NCI-H1417 (cell line): ENCODE data around the gene NAPEPLD.
"Not testable (repeated sequence)": the region's sequence is repeated elsewhere in the genome, so short reads cannot be mapped to it uniquely, and the experiment has no call there.

Experiments used
- DNase-seq, 3 experiments: peaks; one replicate each; lab custom pipeline; 2025; lab: John Stamatoyannopoulos, UW

The NAPEPLD gene

DNA sequence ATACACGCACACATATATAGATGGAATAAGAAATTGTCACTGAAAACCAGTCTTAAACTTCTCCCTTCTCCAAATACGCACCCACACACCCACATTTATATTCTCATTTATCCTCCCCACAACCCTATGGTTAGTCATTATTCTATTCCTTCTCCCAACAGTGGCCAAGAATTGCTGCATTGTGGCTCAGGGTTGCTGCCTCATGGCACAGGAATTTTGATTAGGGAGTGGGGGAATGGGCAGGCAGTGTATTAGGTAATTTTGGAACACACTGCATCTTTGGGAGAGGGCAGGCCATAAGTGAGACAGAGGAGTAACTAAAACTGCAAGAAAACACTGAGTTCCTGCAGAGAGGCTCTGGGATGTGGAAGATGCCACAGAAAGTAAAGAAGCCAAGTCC lies 35.7 kb downstream of the NAPEPLD start:
- no peak for DNase-seq

DNA sequence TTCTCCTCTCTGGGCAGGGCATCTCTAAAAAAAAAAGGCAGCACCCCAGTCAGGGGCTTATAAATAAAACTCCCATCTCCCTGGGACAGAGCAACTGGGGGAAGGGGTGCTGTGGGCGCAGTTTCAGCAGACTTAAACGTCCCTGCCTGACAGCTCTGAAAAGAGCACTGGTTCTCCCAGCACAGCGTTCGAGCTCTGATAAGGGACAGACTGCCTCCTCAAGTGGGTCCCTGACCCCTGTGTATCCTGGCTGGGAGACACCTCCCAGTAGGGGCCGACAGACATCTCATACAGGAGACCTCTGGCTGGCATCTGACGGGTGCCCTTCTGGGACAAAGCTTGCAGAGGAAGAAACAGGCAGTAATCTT lies 42.2 kb downstream of the NAPEPLD start:
- not testable (repeated sequence) for DNase-seq

DNA sequence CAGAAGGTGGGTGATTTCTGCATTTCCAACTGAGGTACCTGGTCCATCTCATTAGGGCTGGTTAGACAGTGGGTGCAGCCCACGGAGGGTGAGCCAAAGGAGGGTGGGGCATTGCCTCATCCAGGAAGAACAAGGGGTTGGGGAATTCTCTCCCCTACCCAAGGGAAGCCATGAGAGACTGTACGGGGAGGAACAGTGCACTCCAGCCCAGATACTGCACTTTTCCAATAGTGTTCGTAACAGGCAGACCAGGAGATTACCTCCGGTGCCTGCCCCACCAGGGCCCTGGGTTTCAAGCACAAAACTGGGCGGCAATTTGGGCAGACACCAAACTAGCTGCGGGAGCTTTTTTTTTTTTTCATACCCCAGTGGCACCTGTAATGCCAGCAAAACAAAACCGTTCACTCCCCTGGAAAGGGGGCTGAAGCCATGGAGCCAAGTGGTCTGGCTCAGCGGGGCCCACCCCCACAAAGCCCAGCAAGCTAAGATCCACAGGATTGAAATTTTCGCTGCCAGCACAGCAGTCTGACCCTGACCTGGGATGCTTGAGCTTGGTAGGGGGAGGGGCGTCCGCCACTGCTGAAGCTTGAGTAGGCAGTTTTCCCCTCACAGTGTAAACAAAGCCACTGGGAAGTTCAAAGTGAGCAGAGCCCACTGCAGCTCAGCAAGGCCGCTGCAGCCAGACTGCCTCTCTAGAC lies 42.7 kb downstream of the NAPEPLD start:
- peak in 2 of 3 experiments; percentile 29 to 71 for DNase-seq

DNA sequence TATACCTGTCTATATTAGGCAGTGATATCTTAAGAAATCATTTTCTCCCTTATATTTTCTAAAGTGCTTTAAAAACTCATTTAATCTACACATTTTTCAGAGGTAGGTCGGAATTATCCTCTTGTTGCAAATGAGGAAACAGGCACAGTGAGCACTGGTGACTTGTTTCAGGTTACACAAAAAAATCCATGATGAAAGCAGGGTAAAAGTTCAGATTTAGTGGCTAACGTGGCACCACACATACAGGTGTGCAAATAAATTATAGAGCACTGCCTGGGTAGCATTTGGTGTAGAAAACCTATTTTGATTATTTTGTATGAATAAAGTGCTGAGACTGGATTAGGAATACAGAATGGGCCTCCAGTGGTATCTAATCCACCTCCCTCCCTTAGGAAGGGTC lies 47.4 kb downstream of the NAPEPLD start:
- no peak for DNase-seq

DNA sequence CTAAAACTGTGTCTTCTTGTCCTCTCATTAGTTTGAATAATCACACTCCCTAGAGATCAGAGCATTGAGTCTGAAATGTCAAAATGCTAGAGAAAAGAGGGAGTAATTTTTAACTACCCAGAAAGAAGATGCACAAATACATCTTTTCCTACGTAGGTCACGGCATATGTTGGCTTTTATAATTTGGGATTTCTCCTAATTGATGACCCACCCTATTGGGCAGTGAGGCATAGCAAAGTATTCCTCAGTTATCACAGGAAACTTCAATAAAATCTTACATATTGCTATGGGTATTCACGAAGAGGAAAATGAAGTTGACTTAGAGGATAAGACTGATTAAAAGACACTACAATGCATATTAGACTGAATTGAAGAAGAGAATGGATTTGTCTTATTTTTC lies 48.6 kb downstream of the NAPEPLD start:
- DNase-seq: no peak

DNA sequence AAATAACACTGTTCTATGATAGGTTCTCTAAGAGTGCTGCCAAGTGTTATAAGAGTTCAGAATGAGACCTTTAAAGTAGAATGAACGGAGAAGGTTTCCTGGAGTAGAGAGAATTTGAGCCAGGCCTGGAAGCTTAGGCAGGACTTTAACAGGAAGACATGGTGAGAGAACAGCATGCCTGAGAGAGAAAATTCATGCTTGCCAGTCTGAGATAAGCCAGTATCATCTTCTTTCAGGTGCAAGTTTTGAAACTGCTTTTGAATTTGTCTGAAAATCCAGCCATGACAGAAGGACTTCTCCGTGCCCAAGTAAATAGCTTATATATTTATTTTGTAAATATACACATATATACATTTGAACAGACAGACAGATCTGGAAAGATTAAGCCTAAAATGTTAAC lies 51.9 kb downstream of the NAPEPLD start:
- no peak for DNase-seq

DNA sequence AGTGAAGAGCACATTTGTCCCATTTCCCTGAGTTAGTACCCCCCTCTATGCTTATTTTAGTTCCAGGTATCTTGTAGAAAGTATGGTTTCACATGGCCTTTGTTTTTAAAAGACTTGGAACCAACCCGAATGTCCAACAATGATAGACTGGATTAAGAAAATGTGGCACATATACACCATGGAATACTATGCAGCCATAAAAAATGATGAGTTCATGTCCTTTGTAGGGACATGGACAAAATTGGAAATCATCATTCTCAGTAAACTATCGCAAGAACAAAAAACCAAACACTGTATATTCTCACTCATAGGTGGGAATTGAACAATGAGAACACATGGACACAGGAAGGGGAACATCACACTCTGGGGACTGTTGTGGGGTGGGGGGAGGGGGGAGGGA lies 53.3 kb downstream of the NAPEPLD start:
- DNase-seq: not testable (repeated sequence)

- DNase-seq: no peak
Measured at GRCh38 chr7:103094102-103094501, 54.8 kb downstream of the NAPEPLD start.

DNA sequence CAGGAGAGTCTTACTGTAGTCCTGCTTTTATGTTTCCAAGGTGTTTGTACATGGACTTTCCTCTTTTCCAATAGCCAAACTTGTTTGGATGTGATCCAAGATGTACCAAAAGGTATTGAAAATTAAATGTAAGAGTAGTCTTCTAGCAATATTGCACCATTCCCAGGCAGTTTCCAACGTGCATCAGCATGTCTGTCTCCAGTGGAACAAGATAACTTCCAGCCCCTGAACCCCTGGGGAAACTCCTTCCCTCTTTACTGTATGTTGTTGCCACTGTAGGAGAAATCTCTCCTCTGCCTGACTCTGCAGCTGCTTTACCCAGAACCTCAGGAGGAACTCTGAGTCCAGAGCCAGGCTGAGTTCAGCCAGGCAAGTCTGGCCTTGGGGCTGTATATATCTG lies 55.5 kb downstream of the NAPEPLD start:
- DNase-seq: no peak

GRCh38 chr7:103092321-103092720 lies 56.6 kb downstream of the NAPEPLD start:
- DNase-seq: not testable (repeated sequence)

GRCh38 chr7:103083210-103083609 lies 65.7 kb downstream of the NAPEPLD start:
- DNase-seq: no peak

GRCh38 chr7:103082497-103082896 lies 66.4 kb downstream of the NAPEPLD start:
- DNase-seq: no peak

DNA sequence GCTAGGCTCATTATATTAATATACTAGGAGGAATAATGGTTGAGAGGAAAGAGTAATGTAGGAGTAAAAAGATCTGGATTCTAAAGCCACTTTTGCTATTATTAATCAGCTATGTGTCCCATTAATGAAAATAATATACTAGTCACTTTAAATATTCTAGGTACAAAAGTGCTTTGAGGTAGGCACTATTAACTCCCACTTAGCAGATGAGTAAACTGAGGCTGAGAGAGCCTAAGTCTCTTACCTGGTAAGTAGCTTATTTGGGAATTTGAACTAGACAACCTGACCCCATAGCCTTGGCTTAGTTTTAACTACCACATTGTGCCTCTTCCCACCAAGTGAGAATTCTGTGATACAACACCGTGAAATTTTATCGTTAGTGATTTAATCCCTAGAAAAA lies 68.0 kb downstream of the NAPEPLD start:
- DNase-seq: no peak

GRCh38 chr7:103079836-103080235 lies 69.1 kb downstream of the NAPEPLD start:
- no peak for DNase-seq

DNA sequence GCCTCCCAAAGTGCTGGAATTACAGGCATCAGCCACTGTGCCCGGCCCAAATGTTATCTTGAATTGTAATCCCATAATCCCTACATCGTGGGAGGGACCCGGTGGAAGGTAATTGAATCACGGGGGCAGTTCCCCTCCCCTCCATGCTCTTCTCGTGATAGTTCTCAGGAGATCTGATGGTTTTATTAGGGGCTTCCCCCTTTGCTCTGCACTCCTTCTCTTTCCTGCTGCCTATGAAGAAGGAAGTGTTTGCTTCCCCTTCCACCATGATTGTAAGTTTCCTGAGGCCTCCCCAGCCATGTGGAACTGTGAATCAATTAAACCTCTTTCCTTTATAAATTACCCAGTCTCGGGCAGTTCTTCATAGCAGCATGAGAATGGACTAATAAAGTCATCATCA lies 70.7 kb downstream of the NAPEPLD start:
- not testable (repeated sequence) for DNase-seq

GRCh38 chr7:103077318-103077717 lies 71.6 kb downstream of the NAPEPLD start:
- DNase-seq: no peak

GRCh38 chr7:103076764-103077163 lies 72.1 kb downstream of the NAPEPLD start:
- no peak for DNase-seq

- peak; percentile 41 to 90 (median 87) for DNase-seq
Measured at GRCh38 chr7:103075337-103075918, 73.5 kb downstream of the NAPEPLD start.

GRCh38 chr7:103074519-103075336 lies 74.2 kb downstream of the NAPEPLD start, which contains the start of the genes ARMC10 and FBXL13:
Gene ARMC10, plus strand, starts transcription at chr7:103075140. Its CDS starts 133 bp downstream, at chr7:103075273.
Gene FBXL13, minus strand, starts transcription at chr7:103074796.
- DNase-seq: peak; percentile 92 to 99 (median 97)

DNA sequence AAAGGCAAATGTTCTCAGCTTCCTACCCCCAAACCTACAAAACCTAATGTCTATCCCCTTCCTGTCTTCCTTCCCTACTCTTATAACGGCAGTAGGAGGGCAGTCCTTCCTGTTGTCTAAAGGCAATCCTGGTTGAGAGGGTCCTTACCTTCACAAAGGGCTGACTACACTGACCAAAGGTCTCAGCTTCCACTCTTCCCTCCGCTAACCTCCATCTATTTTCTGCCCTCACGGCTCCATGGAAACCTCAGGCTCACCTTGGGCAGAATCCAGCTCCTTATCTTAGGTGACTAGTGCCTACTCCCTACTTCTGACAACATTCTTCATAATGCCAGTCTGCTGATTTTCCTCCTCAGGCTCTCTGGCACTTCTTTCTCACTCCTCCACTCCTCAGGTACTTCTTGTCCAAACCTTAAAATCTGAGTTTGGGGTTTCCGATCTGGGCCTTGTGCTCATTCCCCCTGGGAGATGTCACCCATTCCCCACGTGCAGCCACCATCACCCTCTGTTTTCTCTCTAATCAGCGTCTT lies 74.8 kb downstream of the NAPEPLD start:
- peak in 2 of 3 experiments; percentile 76 to 84 for DNase-seq

DNA sequence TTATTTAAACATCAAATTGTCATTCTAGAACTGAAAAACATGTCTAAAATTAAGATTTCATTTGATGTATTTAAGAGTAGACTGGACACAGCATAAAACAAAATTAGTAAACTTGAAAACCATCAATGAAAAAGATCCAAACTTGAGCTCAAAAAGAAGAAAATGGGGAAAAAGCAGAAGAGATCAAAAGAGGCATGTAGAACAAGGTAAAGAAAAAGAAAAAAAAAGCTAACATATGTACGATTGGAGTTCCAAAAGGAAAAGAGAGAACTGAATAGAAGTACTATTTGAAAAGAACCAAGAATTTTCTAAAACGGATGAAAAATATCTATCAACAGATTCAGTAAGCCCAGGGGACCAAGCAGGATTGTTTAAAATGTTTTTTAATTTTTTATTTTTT lies 77.9 kb downstream of the NAPEPLD start:
- no peak for DNase-seq
